ENCODE data around the gene LATS1.

DNA sequence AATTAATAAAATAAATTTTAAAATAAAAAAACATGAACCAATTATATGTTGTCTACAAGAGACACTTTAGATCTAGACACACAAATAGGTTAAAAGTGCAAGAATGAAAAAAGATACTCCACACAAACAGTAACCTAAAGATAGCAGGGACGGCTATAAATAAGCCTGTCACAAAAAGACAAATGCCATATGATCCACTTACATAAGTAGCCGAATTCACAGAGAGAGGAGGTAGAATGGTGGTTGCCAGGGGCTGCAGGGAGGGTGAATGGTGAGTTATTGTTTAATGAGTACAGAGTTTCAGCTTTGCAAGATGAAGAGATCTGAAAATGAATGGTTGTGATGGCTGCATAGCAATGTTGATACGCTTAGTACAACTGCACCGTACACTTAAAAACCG lies 102.1 kb downstream of the LATS1 start:
- TF ChIP-seq CTCF (IDR thresholded peaks at IDR 0.05; ENCODE audit: control extremely low read depth in 1 of 3, insufficient read depth in 1 of 3, low read depth in 1 of 3, low read length in 3 of 3) (no peak), GABPA (IDR thresholded peaks at IDR 0.05; ENCODE audit: borderline replicate concordance, insufficient read depth, low read length) (no peak), EZH2 (IDR thresholded peaks at IDR 0.05; ENCODE audit: low read depth, low read length, severe bottlenecking) (no peak), POLR2A (IDR thresholded peaks at IDR 0.05; ENCODE audit: control extremely low read depth in 1 of 2, low read depth in 2 of 2, low read length in 2 of 2) (no peak), ZNF274 (IDR thresholded peaks at IDR 0.05; ENCODE audit: borderline replicate concordance, extremely low read depth, low read length) (no peak), PHF8 (conservative IDR thresholded peaks at IDR 0.05; ENCODE audit: low read depth, low read length) (no peak), YY1 (IDR thresholded peaks at IDR 0.05; ENCODE audit: low read depth, low read length) (no peak)

Measured in H1 (cell line).